Peyer's patch (tissue), 4 donors: Measurements from ENCODE around the gene SIT1.

Experiments used
- CTCF ChIP-seq, 6 experiments: fragments of 450-650 bp in 4 of 6; fragments of 200-600 bp in 2 of 6; sonication (generic) in 1 of 6; IDR thresholded peaks; one replicate each; pipeline ENCODE4 v1.5.1; 2017 to 2019; ENCODE audit warnings: antibody characterized with exemption in 6 of 6, mild to moderate bottlenecking in 3 of 6, moderate library complexity in 1 of 6
- POLR2A ChIP-seq, 2 donors: fragments of 450-650 bp; IDR thresholded peaks; one replicate each; pipeline ENCODE4 v1.5.1; 2017; ENCODE audit warnings: antibody characterized with exemption in 2 of 2, mild to moderate bottlenecking in 2 of 2, moderate library complexity in 2 of 2

- TF ChIP-seq CTCF (IDR thresholded peaks at IDR 0.05) (no peak), POLR2A (IDR thresholded peaks at IDR 0.05) (no peak)
Measured at GRCh38 chr9:35689542-35690293, 39.0 kb upstream of the SIT1 start, which contains the start of gene TPM2.
